Osteoblast (primary cell): ENCODE measurements around the gene TRAPPC6A. TPM values are rescaled to one million over a fixed set of nuclear protein-coding genes. Genes with fewer than 3 reads are reported as not detected.

Experiments
- DNase-seq: peaks from one replicate; pipeline ENCODE4 v3.0.0; 2011; ENCODE audit warnings: low spot score, mixed read lengths; ENCODE audit not compliant: insufficient read length; ENCODE audit errors: missing footprints
- H2AFZ ChIP-seq: 2 replicates; pipeline ENCODE4 v1.6.0; 2011; ENCODE audit warnings: mild to moderate bottlenecking, low read length
- H3K27ac ChIP-seq: 2 replicates; pipeline ENCODE4 v1.5.1; 2011; ENCODE audit warnings: mild to moderate bottlenecking, low read depth, low read length, moderate library complexity
- H3K27me3 ChIP-seq: 2 replicates; pipeline ENCODE4 v1.6.0; 2012; ENCODE audit warnings: mild to moderate bottlenecking, control low read depth, inconsistent platforms, low read length, moderate library complexity; ENCODE audit not compliant: insufficient read depth
- H3K36me3 ChIP-seq: 2 replicates; pipeline ENCODE4 v1.5.1; 2011; ENCODE audit warnings: mild to moderate bottlenecking, low read length, control low read depth, moderate library complexity; ENCODE audit not compliant: insufficient read depth
- H3K4me1 ChIP-seq: 2 replicates; pipeline ENCODE4 v1.5.1; 2011; ENCODE audit warnings: mild to moderate bottlenecking, low read length, control low read depth, moderate library complexity; ENCODE audit not compliant: insufficient read depth
- H3K4me2 ChIP-seq: 2 replicates; pipeline ENCODE4 v1.6.0; 2011; ENCODE audit warnings: mild to moderate bottlenecking, low read length; ENCODE audit not compliant: insufficient read depth
- H3K4me3 ChIP-seq: fragments of 200-600 bp; sonication (generic); 3 replicates; pipeline ENCODE4 v1.5.1; 2012; ENCODE audit warnings: mild to moderate bottlenecking, low read length, inconsistent platforms; ENCODE audit not compliant: insufficient read depth
- H3K79me2 ChIP-seq: 2 replicates; pipeline ENCODE4 v1.6.0; 2012; ENCODE audit warnings: mild to moderate bottlenecking, low read length, control low read depth, inconsistent platforms; ENCODE audit not compliant: insufficient read depth
- H3K9me3 ChIP-seq: 2 replicates; pipeline ENCODE4 v1.5.1; 2011; ENCODE audit warnings: low read depth, low read length, control low read depth
- H4K20me1 ChIP-seq: 2 replicates; pipeline ENCODE4 v1.6.0; 2012; ENCODE audit warnings: mild to moderate bottlenecking, low read length, control low read depth; ENCODE audit not compliant: insufficient read depth
- total RNA-seq: library from RNA; depleted of rRNA; stranded (reverse); fragments of >200 nt; gene quantifications from 2 replicates; pipeline ENCODE4 v1.2.3, GENCODE V29; 2012
- TF ChIP-seq, protein P1 (sequence below): IDR thresholded peaks from 2 replicates; pipeline ENCODE4 v1.5.1; 2011; ENCODE audit warnings: mild to moderate bottlenecking, low read depth, low read length, moderate library complexity; ENCODE audit errors: extremely low read depth

TRAPPC6A gene
- total RNA-seq, 1 donor: 13.8 TPM

DNA sequence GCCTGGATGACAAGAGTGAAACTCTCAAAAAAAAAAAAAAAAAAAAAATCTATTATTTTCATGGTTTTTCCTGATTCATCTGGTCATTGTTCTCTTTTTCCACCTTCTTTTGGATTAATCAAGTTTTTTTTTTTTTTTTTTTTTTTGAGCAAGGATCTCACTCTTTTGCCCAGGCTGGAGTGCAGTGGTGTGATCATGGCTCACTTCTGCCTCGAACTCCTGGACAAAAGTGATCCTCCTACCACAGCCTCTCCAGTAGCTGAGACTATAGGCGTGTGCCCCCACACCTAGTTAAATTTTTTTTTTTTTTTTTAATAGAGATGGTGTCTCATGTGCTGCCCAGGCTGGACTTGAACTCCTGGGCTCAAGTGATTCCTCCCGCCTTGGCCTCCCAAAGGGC lies 28.3 kb upstream of the TRAPPC6A start:
- Histone ChIP-seq H3K36me3 (no peaks in the 10 kb centered on the region), H3K4me3 (no peak overlapping the region), H3K27ac (no peak overlapping the region), H2AFZ (no peak overlapping the region), H3K4me2 (no peak overlapping the region), H3K27me3 (no peaks in the 10 kb centered on the region), H3K79me2 (no peaks in the 10 kb centered on the region), H4K20me1 (no peaks in the 10 kb centered on the region), H3K4me1 (no peaks in the 10 kb centered on the region), H3K9me3 (no peaks in the 10 kb centered on the region)
- no peak for DNase-seq
- TF ChIP-seq, protein P1, sequence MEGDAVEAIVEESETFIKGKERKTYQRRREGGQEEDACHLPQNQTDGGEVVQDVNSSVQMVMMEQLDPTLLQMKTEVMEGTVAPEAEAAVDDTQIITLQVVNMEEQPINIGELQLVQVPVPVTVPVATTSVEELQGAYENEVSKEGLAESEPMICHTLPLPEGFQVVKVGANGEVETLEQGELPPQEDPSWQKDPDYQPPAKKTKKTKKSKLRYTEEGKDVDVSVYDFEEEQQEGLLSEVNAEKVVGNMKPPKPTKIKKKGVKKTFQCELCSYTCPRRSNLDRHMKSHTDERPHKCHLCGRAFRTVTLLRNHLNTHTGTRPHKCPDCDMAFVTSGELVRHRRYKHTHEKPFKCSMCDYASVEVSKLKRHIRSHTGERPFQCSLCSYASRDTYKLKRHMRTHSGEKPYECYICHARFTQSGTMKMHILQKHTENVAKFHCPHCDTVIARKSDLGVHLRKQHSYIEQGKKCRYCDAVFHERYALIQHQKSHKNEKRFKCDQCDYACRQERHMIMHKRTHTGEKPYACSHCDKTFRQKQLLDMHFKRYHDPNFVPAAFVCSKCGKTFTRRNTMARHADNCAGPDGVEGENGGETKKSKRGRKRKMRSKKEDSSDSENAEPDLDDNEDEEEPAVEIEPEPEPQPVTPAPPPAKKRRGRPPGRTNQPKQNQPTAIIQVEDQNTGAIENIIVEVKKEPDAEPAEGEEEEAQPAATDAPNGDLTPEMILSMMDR: no peak

DNA sequence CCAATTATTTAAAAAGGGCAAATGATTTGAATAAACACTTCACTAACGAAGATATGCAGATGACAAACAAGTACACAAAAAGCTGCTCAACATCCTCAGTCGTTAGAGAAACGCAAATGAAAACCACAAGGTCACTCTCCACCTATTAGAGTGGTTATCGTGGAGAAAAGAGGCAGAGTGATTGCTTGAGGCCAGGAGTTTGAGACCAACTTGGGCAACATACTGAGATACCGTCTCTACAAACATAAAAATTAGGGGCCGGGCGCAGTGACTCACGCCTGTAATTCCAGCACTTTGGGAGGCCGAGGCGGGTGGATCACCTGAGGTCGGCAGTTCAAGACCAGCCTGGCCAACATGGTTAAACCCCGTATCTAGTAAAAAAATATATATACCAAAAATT lies 27.8 kb upstream of the TRAPPC6A start:
- Histone ChIP-seq H3K4me3 (no peak overlapping the region), H4K20me1 (no peaks in the 10 kb centered on the region), H3K4me2 (no peak overlapping the region), H3K4me1 (no peaks in the 10 kb centered on the region), H2AFZ (no peak overlapping the region), H3K9me3 (no peaks in the 10 kb centered on the region), H3K36me3 (no peaks in the 10 kb centered on the region), H3K27ac (no peak overlapping the region), H3K79me2 (no peaks in the 10 kb centered on the region), H3K27me3 (no peaks in the 10 kb centered on the region)
- TF ChIP-seq, protein P1: no peak
- DNase-seq: no peak

DNA sequence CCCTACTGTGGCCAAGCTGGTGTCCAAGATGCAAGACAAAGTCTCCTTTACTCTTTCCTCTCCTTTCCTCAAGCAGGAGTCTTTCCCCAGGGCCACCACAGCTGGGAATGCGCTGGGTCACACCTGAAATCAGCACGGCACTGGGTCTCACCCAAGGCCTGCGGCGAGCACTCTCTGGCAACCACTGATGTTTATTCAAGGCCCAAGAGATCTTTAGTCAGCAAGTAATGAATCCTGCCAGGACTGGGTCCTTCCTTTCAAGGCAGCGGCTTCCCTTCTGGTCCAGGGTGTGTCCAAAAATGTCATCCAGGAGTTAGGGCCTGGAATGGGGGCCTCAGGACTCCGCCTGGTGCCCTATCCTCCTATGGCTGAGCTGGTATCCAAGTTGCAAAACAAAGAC lies 24.6 kb upstream of the TRAPPC6A start:
- H3K79me2 ChIP-seq: no peaks in the 10 kb centered on the region
- H2AFZ ChIP-seq: no peak overlapping the region
- H3K9me3 ChIP-seq: no peaks in the 10 kb centered on the region
- DNase-seq: no peak
- TF ChIP-seq, protein P1: no peak
- no peaks in the 10 kb centered on the region for H3K27me3 ChIP-seq
- no peaks in the 10 kb centered on the region for H3K36me3 ChIP-seq
- H3K27ac ChIP-seq: no peak overlapping the region
- no peak overlapping the region for H3K4me2 ChIP-seq
- H3K4me3 ChIP-seq: no peak overlapping the region
- H3K4me1 ChIP-seq: no peaks in the 10 kb centered on the region
- no peaks in the 10 kb centered on the region for H4K20me1 ChIP-seq

DNA sequence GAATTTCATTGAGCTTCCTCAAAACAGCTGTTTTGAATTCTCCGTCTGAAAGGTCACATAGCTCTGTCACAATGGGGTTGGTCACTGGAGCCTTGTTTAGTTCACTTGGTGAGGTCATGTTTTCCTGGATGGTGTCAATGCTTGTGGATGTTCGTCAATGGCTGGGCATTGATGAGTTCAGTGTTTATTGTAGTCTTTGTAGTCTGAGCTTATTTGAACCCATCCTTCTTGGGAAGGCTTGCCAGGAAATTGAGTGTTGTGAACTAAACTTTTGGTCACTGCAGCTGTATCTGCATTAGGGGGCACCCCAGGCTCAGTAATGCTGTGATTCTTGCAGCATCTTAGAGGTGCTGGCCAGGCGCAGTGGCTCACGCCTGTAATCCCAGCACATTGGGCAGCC lies 22.5 kb upstream of the TRAPPC6A start:
- Histone ChIP-seq H3K4me1 (no peaks in the 10 kb centered on the region), H4K20me1 (no peaks in the 10 kb centered on the region), H3K4me2 (no peak overlapping the region), H2AFZ (no peak overlapping the region), H3K9me3 (no peaks in the 10 kb centered on the region), H3K27me3 (no peaks in the 10 kb centered on the region), H3K27ac (no peak overlapping the region), H3K79me2 (no peaks in the 10 kb centered on the region), H3K4me3 (no peak overlapping the region), H3K36me3 (no peaks in the 10 kb centered on the region)
- TF ChIP-seq, protein P1: peak; percentile 52
- DNase-seq: peak; percentile 44
